HG03108 (cell line): ENCODE data around the gene MYO16.
A peak's percentile ranks its signal among the peaks of the same experiment; 100 is the strongest.

Experiments used
- ATAC-seq: cut with Tn5 transposase; IDR thresholded peaks from one replicate; pipeline ENCODE4 v1.9.1; 2021; ENCODE audit warnings: moderate library complexity; ENCODE audit not compliant: unreplicated experiment

MYO16 gene

GRCh38 chr13:109111141-109111540 is 481.7 kb downstream of the MYO16 start:
- ATAC-seq = no peak

- ATAC-seq = peak; percentile 68
These were observed 484.0 kb downstream of the MYO16 start for GRCh38 chr13:109113427-109113826.

- no peak for ATAC-seq
These were observed 484.8 kb downstream of the MYO16 start for GRCh38 chr13:109114162-109114561.

GRCh38 chr13:109114991-109115390 is 485.6 kb downstream of the MYO16 start:
- no peak for ATAC-seq

GRCh38 chr13:109118521-109118920 is 489.1 kb downstream of the MYO16 start:
- ATAC-seq = no peak

- ATAC-seq = no peak
These were observed 490.5 kb downstream of the MYO16 start for GRCh38 chr13:109119896-109120295.

- no peak for ATAC-seq
These were observed 492.4 kb downstream of the MYO16 start for GRCh38 chr13:109121826-109122225.

- ATAC-seq = no peak
These were observed 494.6 kb downstream of the MYO16 start for GRCh38 chr13:109123971-109124370.

GRCh38 chr13:109126178-109126577 is 496.8 kb downstream of the MYO16 start:
- no peak for ATAC-seq

- ATAC-seq = no peak
These were observed 497.7 kb downstream of the MYO16 start for GRCh38 chr13:109126891-109127641.

GRCh38 chr13:109128121-109128520 is 498.7 kb downstream of the MYO16 start:
- no peak for ATAC-seq

GRCh38 chr13:109130093-109130835 is 500.9 kb downstream of the MYO16 start:
- no peak for ATAC-seq

- peak; percentile 91 for ATAC-seq
These were observed 502.4 kb downstream of the MYO16 start for GRCh38 chr13:109131698-109132257.

- ATAC-seq = no peak
These were observed 505.6 kb downstream of the MYO16 start for GRCh38 chr13:109135018-109135417.

GRCh38 chr13:109136873-109137272 is 507.5 kb downstream of the MYO16 start:
- ATAC-seq = no peak

GRCh38 chr13:109139346-109139745 is 509.9 kb downstream of the MYO16 start:
- no peak for ATAC-seq

- no peak for ATAC-seq
These were observed 510.6 kb downstream of the MYO16 start for GRCh38 chr13:109140054-109140453.

GRCh38 chr13:109140479-109141349 is 511.3 kb downstream of the MYO16 start:
- ATAC-seq = no peak

- ATAC-seq = no peak
These were observed 512.3 kb downstream of the MYO16 start for GRCh38 chr13:109141706-109142105.

GRCh38 chr13:109144693-109145437 is 515.5 kb downstream of the MYO16 start:
- ATAC-seq = peak; percentile 9
